ENCODE results near the gene MVB12B.

GRCh38 chr9:126341426-126341825, 14.8 kb downstream of the MVB12B start:
- TF ChIP-seq EZH2phosphoT487 (IDR thresholded peaks at IDR 0.05; ENCODE audit: low read depth) (no peak), CTCF (IDR thresholded peaks at IDR 0.05; ENCODE audit: low read depth, low read length) (no peak)

Measured in OCI-LY3 (cell line).